ENCODE data around the gene SCN2B. TPM values are rescaled to one million over a fixed set of nuclear protein-coding genes. Genes with fewer than 3 reads are reported as not detected.
A peak's percentile ranks its signal among the peaks of the same experiment; 100 is the strongest.
"Not testable (repeated sequence)": the region's sequence is repeated elsewhere in the genome, so short reads cannot be mapped to it uniquely, and the experiment has no call there.

Gene SCN2B
- total RNA-seq, 1 donor = not detected

GRCh38 chr11:118193910-118194566 lies 17.6 kb upstream of the SCN2B start:
- TF ChIP-seq CTCF (IDR thresholded peaks at IDR 0.05; ENCODE audit: insufficient read depth, low read length) = no peak
- H3K4me3 ChIP-seq (ENCODE audit: low read depth, low read length) = no peak overlapping the region
- no peak for DNase-seq (ENCODE audit: low read depth)

- H3K4me3 ChIP-seq (ENCODE audit: low read depth, low read length); DNase-seq (ENCODE audit: low read depth): not testable (repeated sequence)
These were observed 16.4 kb upstream of the SCN2B start for GRCh38 chr11:118192817-118193216.

- not testable (repeated sequence) for DNase-seq (ENCODE audit: low read depth); H3K4me3 ChIP-seq (ENCODE audit: low read depth, low read length)
These were observed 14.6 kb upstream of the SCN2B start for GRCh38 chr11:118190942-118191506.

- no peak for DNase-seq (ENCODE audit: low read depth)
- H3K4me3 ChIP-seq (ENCODE audit: low read depth, low read length) = no peak overlapping the region
- TF ChIP-seq CTCF (IDR thresholded peaks at IDR 0.05; ENCODE audit: insufficient read depth, low read length) = no peak
These were observed 10.1 kb upstream of the SCN2B start for GRCh38 chr11:118186346-118187107.

- no peak for TF ChIP-seq CTCF (IDR thresholded peaks at IDR 0.05; ENCODE audit: insufficient read depth, low read length)
- DNase-seq (ENCODE audit: low read depth) = no peak
- H3K4me3 ChIP-seq (ENCODE audit: low read depth, low read length) = no peak overlapping the region
These were observed 8.5 kb upstream of the SCN2B start for GRCh38 chr11:118184784-118185579.

GRCh38 chr11:118183691-118184090 lies 7.3 kb upstream of the SCN2B start:
- not testable (repeated sequence) for DNase-seq (ENCODE audit: low read depth); H3K4me3 ChIP-seq (ENCODE audit: low read depth, low read length)

- DNase-seq (ENCODE audit: low read depth) = peak; percentile 18
- no peak overlapping the region for H3K4me3 ChIP-seq (ENCODE audit: low read depth, low read length)
- no peak for TF ChIP-seq CTCF (IDR thresholded peaks at IDR 0.05; ENCODE audit: insufficient read depth, low read length)
These were observed 3.9 kb upstream of the SCN2B start for GRCh38 chr11:118180300-118180703.

GRCh38 chr11:118176778-118177134 lies 317 bp upstream of the SCN2B start:
- TF ChIP-seq CTCF (IDR thresholded peaks at IDR 0.05; ENCODE audit: insufficient read depth, low read length) = no peak

More at GRCh38 chr11:118176778-118177134, 317 bp upstream of the SCN2B start:
- no peak for DNase-seq (ENCODE audit: low read depth)
- no peak overlapping the region for H3K4me3 ChIP-seq (ENCODE audit: low read depth, low read length)

Measured in fibroblast of the aortic adventitia (primary cell).